Measurements from ENCODE around the gene ADAT2.

DNA sequence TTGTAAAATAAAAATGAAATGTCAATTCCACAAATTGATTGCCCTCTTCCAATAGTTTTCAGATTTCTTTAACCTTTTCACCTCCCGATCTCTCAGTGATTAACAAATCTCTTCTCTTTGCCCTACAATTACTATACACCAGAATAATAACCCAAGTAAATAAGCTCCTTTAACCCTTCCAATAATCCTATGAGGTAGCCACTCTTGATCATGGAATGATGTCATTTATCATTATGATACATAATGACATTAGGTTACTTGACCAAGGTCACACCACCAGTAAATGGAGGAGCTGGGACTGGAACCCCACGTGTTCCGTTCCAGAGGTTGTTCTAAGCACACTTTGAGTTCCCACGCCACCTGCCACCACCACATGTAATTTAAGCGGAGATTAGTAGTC, 54.8 kb downstream of the ADAT2 start:
- TF ChIP-seq, protein P1, sequence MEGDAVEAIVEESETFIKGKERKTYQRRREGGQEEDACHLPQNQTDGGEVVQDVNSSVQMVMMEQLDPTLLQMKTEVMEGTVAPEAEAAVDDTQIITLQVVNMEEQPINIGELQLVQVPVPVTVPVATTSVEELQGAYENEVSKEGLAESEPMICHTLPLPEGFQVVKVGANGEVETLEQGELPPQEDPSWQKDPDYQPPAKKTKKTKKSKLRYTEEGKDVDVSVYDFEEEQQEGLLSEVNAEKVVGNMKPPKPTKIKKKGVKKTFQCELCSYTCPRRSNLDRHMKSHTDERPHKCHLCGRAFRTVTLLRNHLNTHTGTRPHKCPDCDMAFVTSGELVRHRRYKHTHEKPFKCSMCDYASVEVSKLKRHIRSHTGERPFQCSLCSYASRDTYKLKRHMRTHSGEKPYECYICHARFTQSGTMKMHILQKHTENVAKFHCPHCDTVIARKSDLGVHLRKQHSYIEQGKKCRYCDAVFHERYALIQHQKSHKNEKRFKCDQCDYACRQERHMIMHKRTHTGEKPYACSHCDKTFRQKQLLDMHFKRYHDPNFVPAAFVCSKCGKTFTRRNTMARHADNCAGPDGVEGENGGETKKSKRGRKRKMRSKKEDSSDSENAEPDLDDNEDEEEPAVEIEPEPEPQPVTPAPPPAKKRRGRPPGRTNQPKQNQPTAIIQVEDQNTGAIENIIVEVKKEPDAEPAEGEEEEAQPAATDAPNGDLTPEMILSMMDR (IDR thresholded peaks at IDR 0.05): no peak
- no peak for TF ChIP-seq POLR2A (IDR thresholded peaks at IDR 0.05)
- TF ChIP-seq EP300 (IDR thresholded peaks at IDR 0.05): no peak
- no peak for TF ChIP-seq POLR2AphosphoS5 (IDR thresholded peaks at IDR 0.05)

All from stomach (tissue), 4 donors.